GM23338 (cell line): ENCODE results near the gene LRRC63. TPM values are rescaled to one million over a fixed set of nuclear protein-coding genes. Genes with fewer than 3 reads are reported as not detected.
"Not testable (repeated sequence)": the region's sequence is repeated elsewhere in the genome, so short reads cannot be mapped to it uniquely, and the experiment has no call there.

Source experiments
- ATAC-seq: fragments of 200-7000 bp; cut with Tn5 transposase; 3 replicates; pipeline ENCODE4 v1.9.1; 2020
- DNase-seq: peaks from one replicate; pipeline ENCODE4 v3.0.0-alpha.2; 2015; ENCODE audit warnings: low spot score
- H2AFZ ChIP-seq: fragments of 200-600 bp; sonication (generic); 2 replicates; pipeline ENCODE4 v1.8.0; 2016; ENCODE audit warnings: antibody characterized with exemption, mild to moderate bottlenecking, moderate library complexity
- H3F3A ChIP-seq: fragments of 200-600 bp; sonication (generic); replicated peaks from 2 replicates; pipeline ENCODE4 v1.8.0; 2017; ENCODE audit warnings: antibody characterized with exemption, mixed run types, low read depth
- H3K27ac ChIP-seq: fragments of 200-600 bp; sonication (generic); 2 replicates; pipeline ENCODE4 v1.6.1; 2016; ENCODE audit warnings: low read depth
- H3K27me3 ChIP-seq: fragments of 200-600 bp; sonication (generic); 2 replicates; pipeline ENCODE4 v1.8.0; 2016; ENCODE audit warnings: mild to moderate bottlenecking, mixed run types, moderate library complexity; ENCODE audit not compliant: insufficient read depth
- H3K36me3 ChIP-seq: fragments of 200-600 bp; sonication (generic); 2 replicates; pipeline ENCODE4 v1.8.0; 2016; ENCODE audit warnings: mild to moderate bottlenecking; ENCODE audit not compliant: insufficient read depth
- H3K4me1 ChIP-seq: fragments of 200-600 bp; sonication (generic); 2 replicates; pipeline ENCODE4 v1.8.0; 2016; ENCODE audit warnings: mild to moderate bottlenecking, moderate library complexity; ENCODE audit not compliant: insufficient read depth
- H3K4me2 ChIP-seq: fragments of 200-600 bp; sonication (generic); 2 replicates; pipeline ENCODE4 v1.7.1; 2017; ENCODE audit warnings: mixed run types
- H3K4me3 ChIP-seq: fragments of 200-600 bp; sonication (generic); 2 replicates; pipeline ENCODE4 v1.6.1; 2016; ENCODE audit warnings: mixed run types
- H3K79me2 ChIP-seq: fragments of 200-600 bp; sonication (generic); replicated peaks from 2 replicates; pipeline ENCODE4 v1.8.0; 2017; ENCODE audit warnings: mild to moderate bottlenecking; ENCODE audit not compliant: insufficient read depth
- H3K9me2 ChIP-seq: fragments of 200-600 bp; sonication (generic); 2 replicates; pipeline ENCODE4 v1.8.0; 2017; ENCODE audit not compliant: insufficient read depth
- H4K20me1 ChIP-seq: fragments of 200-600 bp; sonication (generic); replicated peaks from 2 replicates; pipeline ENCODE4 v1.8.0; 2017; ENCODE audit warnings: mild to moderate bottlenecking; ENCODE audit not compliant: insufficient read depth
- H3K27ac Mint-ChIP-seq: 2 replicates; pipeline ENCODE4 v1.8.0; 2020; ENCODE audit warnings: inconsistent platforms, mild to moderate bottlenecking, moderate library complexity, mixed read lengths
- H3K27me3 Mint-ChIP-seq: 3 replicates; pipeline ENCODE4 v1.8.0; 2022; ENCODE audit warnings: low read depth, mild to moderate bottlenecking, moderate library complexity, mixed read lengths, inconsistent platforms; ENCODE audit not compliant: insufficient read depth, poor library complexity
- H3K36me3 Mint-ChIP-seq: 3 replicates; pipeline ENCODE4 v1.8.0; 2021; ENCODE audit warnings: low read depth, mild to moderate bottlenecking, inconsistent platforms, moderate library complexity, mixed read lengths
- H3K4me1 Mint-ChIP-seq: 3 replicates; pipeline ENCODE4 v1.8.0; 2020; ENCODE audit warnings: mild to moderate bottlenecking, inconsistent platforms, mixed read lengths
- H3K4me3 Mint-ChIP-seq: 3 replicates; pipeline ENCODE4 v1.8.0; 2021; ENCODE audit warnings: moderate library complexity, mild to moderate bottlenecking, inconsistent platforms, mixed read lengths
- H3K9me3 Mint-ChIP-seq: 3 replicates; pipeline ENCODE4 v1.8.0; 2020; ENCODE audit warnings: moderate library complexity, mild to moderate bottlenecking, inconsistent platforms, mixed read lengths
- CREB1 ChIP-seq: fragments of 250-450 bp; sonication (Bioruptor Pico); IDR thresholded peaks from 2 replicates; pipeline ENCODE4 v1.5.0; 2020; ENCODE audit warnings: low read depth, mild to moderate bottlenecking, moderate library complexity
- EZH2 ChIP-seq: fragments of 200-600 bp; sonication (generic); IDR thresholded peaks from one replicate; pipeline ENCODE4 v1.8.0; 2017; ENCODE audit warnings: antibody characterized with exemption, mild to moderate bottlenecking, low read depth; ENCODE audit not compliant: unreplicated experiment
- EZH2phosphoT487 ChIP-seq: fragments of 200-600 bp; sonication (generic); IDR thresholded peaks from one replicate; pipeline ENCODE4 v1.8.1; 2018; ENCODE audit warnings: antibody characterized with exemption; ENCODE audit not compliant: unreplicated experiment
- ZNF114 ChIP-seq: fragments of 250-450 bp; sonication (Bioruptor Pico); IDR thresholded peaks from 2 replicates; pipeline ENCODE4 v1.5.0; 2020; ENCODE audit warnings: mild to moderate bottlenecking, moderate library complexity
- polyA plus RNA-seq: library from polyadenylated mRNA; unstranded; fragments of >200 nt; fragmentation: Nextera tagmentation; extraction: Ambion mirVana; gene quantifications from 2 replicates; pipeline ENCODE4 v1.2.1, GENCODE V29; 2016
- total RNA-seq: library from RNA; depleted of rRNA; stranded (reverse); fragments of >200 nt; shearing (Covaris generic); gene quantifications from 2 replicates; pipeline ENCODE4 v1.2.3, GENCODE V29; 2014
- TF ChIP-seq, protein P1 (sequence below), 2 experiments: fragments of 200-600 bp in 1 of 2; sonication (generic) in 1 of 2; conservative IDR thresholded peaks; 2 replicates each; pipeline versions ENCODE4 v1.5.1 to v1.6.1; 2016 to 2017; ENCODE audit warnings: antibody characterized with exemption in 2 of 2, low read depth in 2 of 2, mild to moderate bottlenecking in 2 of 2, moderate library complexity in 1 of 2
- TF ChIP-seq, protein P2 (sequence below): IDR thresholded peaks from 2 replicates; pipeline ENCODE4 v1.6.1; 2016; ENCODE audit warnings: antibody characterized with exemption

Gene LRRC63
- total and polyA plus RNA-seq, 2 experiments from 2014 or later, result not detected

DNA sequence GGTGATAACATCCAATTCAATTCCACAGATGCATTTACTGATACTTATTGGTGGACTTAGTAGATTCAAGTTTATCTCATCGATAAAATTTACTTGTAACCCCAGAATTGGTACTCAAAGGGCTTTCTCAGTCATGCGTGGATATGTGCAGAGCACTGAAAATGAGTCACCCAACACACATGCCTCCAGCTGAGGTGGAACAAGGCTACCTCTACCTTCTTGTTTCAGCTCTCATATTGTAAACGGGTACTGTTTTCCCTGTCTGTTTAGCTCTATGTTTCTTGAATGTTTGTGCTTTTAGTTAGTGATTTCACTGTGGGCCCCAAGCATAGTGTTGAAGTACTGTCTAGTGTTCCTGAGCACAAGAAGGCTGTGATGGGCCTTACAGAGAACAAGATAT, 1.5 kb downstream of the LRRC63 start:
- Mint-ChIP-seq H3K36me3 (no peaks in the 10 kb centered on the region), H3K27ac (no peak overlapping the region), H3K4me1 (peaks cover 4% of the 10 kb centered on the region; the same call in 2 of the 3 replicates), H3K9me3 (no peaks in the 10 kb centered on the region; the same call in 2 of the 3 replicates), H3K4me3 (no peak overlapping the region), H3K27me3 (peaks cover 7% of the 10 kb centered on the region)
- Histone ChIP-seq H3K9me2 (no peaks in the 10 kb centered on the region), H4K20me1 (no peaks in the 10 kb centered on the region), H3K4me2 (no peak overlapping the region), H2AFZ (0 out of 2 replicates have a peak overlapping the region, but pooled peaks have one; percentile 30), H3K4me3 (no peak overlapping the region), H3K27me3 (peaks cover 27% of the 10 kb centered on the region), H3K27ac (no peak overlapping the region), H3F3A (no peaks in the 10 kb centered on the region), H3K79me2 (no peaks in the 10 kb centered on the region), H3K4me1 (peaks cover 18% of the 10 kb centered on the region), H3K36me3 (no peaks in the 10 kb centered on the region)
- ATAC-seq, result no peak
- no peak for TF ChIP-seq EZH2
- no peak for DNase-seq

DNA sequence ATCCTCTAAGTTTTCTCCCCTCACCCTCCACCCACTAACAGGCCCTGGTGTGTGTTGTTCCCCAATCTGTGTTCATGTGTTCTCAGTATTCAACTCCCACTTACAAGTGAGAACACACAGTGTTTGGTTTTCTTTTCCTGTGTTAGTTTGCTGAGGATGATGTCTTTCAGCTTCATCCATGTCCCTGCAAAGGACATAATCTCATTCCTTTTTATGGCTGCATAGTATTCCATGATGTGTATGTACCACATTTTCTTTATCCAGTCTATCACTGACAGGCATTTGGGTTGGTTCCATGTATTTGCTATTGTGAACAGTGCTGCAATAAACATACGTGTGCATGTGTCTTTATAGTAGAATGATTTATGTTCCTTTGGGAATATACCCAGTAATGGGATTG, 3.0 kb downstream of the LRRC63 start:
- not testable (repeated sequence) for H3K4me1 Mint-ChIP-seq, H3K4me3 ChIP-seq, H4K20me1 ChIP-seq, H3F3A ChIP-seq, H3K27ac Mint-ChIP-seq, H3K36me3 Mint-ChIP-seq, H3K36me3 ChIP-seq, H3K27ac ChIP-seq, H2AFZ ChIP-seq, H3K4me3 Mint-ChIP-seq, H3K79me2 ChIP-seq, H3K9me2 ChIP-seq, DNase-seq, ATAC-seq, H3K9me3 Mint-ChIP-seq, H3K4me2 ChIP-seq, H3K27me3 Mint-ChIP-seq
- Histone ChIP-seq H3K27me3 (peaks cover 27% of the 10 kb centered on the region), H3K4me1 (peaks cover 18% of the 10 kb centered on the region)

DNA sequence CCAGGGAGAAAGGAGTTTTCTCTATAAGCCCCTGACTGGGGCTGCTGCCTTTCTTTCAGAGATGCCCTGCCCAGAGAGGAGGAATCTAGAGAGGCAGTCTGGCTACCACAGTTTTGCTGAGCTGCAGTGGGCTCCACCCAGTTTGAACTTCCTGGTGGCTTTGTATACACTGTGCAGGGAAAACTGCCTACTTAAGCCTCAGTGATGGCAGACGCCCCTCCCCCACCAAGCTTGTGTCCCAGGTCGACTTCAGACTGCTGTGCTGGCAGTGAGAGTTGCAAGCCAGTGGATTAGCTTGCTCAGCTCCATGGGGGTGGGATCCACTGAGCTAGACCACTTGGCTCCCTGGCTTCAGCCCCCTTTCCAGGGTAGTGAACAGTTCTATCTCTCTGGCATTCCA, 8.5 kb downstream of the LRRC63 start:
- not testable (repeated sequence) for H3K27ac Mint-ChIP-seq, H3K9me2 ChIP-seq, H3K4me3 ChIP-seq, H3K4me1 ChIP-seq, H3F3A ChIP-seq, H3K36me3 ChIP-seq, H3K27me3 ChIP-seq, H3K9me3 Mint-ChIP-seq, H3K79me2 ChIP-seq, H3K4me1 Mint-ChIP-seq, H3K27ac ChIP-seq, ATAC-seq, H4K20me1 ChIP-seq, H3K4me3 Mint-ChIP-seq, H3K36me3 Mint-ChIP-seq, H3K4me2 ChIP-seq
- peaks cover 10% of the 10 kb centered on the region for H3K27me3 Mint-ChIP-seq
- peak; percentile 44 for DNase-seq
- peak overlapping the region; percentile 52; the same call in 1 of the 2 replicates for H2AFZ ChIP-seq

DNA sequence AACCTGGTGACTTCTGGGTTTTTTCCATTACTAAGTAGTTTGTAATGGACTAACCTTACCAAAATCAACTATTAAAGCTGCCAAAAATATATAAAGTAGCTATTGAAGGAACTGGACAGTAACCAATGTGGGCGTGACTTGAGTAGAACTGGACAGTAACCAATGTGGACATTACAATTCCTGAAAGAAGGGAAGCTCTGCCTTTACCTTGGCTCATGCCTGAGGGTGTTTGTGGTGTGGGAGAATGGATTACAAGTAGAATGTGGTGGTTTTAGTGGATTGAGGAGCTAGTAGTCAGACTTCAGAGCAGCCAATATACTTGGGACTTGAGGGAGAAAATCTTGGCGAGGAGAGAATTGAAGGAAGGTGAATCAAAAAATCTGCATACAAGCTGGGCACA, 17.5 kb downstream of the LRRC63 start:
- no peaks in the 10 kb centered on the region for H3K4me1 Mint-ChIP-seq
- no peak overlapping the region for H3K27ac Mint-ChIP-seq
- no peaks in the 10 kb centered on the region for H3F3A ChIP-seq
- H3K27me3 ChIP-seq, result no peaks in the 10 kb centered on the region
- H3K9me3 Mint-ChIP-seq, result no peaks in the 10 kb centered on the region
- no peak overlapping the region for H3K4me3 Mint-ChIP-seq
- no peaks in the 10 kb centered on the region for H3K4me1 ChIP-seq
- H3K4me2 ChIP-seq, result no peak overlapping the region
- no peak overlapping the region for H2AFZ ChIP-seq
- no peaks in the 10 kb centered on the region for H3K79me2 ChIP-seq
- no peaks in the 10 kb centered on the region for H4K20me1 ChIP-seq
- no peaks in the 10 kb centered on the region for H3K27me3 Mint-ChIP-seq
- no peak overlapping the region for H3K27ac ChIP-seq
- no peak for ATAC-seq
- H3K4me3 ChIP-seq, result no peak overlapping the region
- DNase-seq, result no peak
- H3K36me3 ChIP-seq, result 0 out of 2 replicates have a peak, but pooled peaks cover 2% of the 10 kb centered on the region
- H3K36me3 Mint-ChIP-seq, result no peaks in the 10 kb centered on the region
- H3K9me2 ChIP-seq, result no peaks in the 10 kb centered on the region
- TF ChIP-seq EZH2phosphoT487 (no peak), ZNF114 (CRISPR knock-in tag) (no peak), CREB1 (CRISPR knock-in tag) (no peak)
- TF ChIP-seq, protein P1, sequence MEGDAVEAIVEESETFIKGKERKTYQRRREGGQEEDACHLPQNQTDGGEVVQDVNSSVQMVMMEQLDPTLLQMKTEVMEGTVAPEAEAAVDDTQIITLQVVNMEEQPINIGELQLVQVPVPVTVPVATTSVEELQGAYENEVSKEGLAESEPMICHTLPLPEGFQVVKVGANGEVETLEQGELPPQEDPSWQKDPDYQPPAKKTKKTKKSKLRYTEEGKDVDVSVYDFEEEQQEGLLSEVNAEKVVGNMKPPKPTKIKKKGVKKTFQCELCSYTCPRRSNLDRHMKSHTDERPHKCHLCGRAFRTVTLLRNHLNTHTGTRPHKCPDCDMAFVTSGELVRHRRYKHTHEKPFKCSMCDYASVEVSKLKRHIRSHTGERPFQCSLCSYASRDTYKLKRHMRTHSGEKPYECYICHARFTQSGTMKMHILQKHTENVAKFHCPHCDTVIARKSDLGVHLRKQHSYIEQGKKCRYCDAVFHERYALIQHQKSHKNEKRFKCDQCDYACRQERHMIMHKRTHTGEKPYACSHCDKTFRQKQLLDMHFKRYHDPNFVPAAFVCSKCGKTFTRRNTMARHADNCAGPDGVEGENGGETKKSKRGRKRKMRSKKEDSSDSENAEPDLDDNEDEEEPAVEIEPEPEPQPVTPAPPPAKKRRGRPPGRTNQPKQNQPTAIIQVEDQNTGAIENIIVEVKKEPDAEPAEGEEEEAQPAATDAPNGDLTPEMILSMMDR (conservative IDR thresholded peaks at IDR 0.05; ENCODE audit: low read depth in 2 of 2), result no peak
- TF ChIP-seq, protein P2, sequence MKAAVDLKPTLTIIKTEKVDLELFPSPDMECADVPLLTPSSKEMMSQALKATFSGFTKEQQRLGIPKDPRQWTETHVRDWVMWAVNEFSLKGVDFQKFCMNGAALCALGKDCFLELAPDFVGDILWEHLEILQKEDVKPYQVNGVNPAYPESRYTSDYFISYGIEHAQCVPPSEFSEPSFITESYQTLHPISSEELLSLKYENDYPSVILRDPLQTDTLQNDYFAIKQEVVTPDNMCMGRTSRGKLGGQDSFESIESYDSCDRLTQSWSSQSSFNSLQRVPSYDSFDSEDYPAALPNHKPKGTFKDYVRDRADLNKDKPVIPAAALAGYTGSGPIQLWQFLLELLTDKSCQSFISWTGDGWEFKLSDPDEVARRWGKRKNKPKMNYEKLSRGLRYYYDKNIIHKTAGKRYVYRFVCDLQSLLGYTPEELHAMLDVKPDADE, result no peak
